ENCODE results near the gene COMMD1. TPM values are rescaled to one million over a fixed set of nuclear protein-coding genes. Genes with fewer than 3 reads are reported as not detected.
"Not testable (repeated sequence)": the region's sequence is repeated elsewhere in the genome, so short reads cannot be mapped to it uniquely, and the experiment has no call there.

COMMD1 gene
- total RNA-seq, 1 donor from 2014 or later = 52.2 TPM

GRCh38 chr2:62076980-62077638 lies 171.6 kb downstream of the COMMD1 start:
- DNase-seq = no peak

DNA sequence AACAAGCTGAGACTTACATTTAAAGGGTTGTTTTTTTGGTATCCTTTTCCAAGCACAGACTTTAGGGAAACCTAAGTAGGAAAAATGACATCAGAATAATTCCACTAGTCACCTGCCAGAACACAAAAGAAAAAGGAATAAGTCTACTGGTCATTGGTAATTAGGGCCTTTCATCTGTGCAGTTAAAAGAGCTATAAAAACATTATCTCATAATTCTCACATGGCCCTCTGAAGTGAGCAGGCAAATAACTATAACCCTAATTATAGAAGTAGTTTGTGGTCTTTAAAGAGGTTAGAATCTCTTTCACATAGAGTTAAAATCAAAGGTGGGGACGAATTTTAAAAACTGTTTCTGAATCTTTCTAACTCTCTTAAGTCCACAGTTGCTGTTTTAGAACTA lies 179.3 kb downstream of the COMMD1 start:
- DNase-seq = no peak

DNA sequence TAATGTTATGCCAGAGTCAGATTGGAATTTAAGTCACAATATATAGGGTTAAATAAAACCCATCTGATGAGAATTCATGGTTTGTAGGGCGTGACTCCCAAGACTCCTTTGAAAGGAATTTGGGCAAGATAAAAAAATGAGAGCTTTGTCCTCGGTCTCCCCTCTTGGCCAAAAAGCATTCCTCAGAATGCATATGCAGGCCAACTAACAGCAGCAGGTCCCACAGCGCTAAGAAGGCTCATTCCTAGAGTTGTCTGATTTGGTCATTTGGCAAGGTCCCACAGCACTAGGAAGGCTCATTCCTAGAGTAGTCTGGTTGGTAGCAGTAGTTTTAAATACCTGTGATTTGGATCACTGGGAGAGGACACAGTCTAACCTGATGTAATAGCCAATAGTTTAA lies 184.2 kb downstream of the COMMD1 start:
- DNase-seq = no peak

DNA sequence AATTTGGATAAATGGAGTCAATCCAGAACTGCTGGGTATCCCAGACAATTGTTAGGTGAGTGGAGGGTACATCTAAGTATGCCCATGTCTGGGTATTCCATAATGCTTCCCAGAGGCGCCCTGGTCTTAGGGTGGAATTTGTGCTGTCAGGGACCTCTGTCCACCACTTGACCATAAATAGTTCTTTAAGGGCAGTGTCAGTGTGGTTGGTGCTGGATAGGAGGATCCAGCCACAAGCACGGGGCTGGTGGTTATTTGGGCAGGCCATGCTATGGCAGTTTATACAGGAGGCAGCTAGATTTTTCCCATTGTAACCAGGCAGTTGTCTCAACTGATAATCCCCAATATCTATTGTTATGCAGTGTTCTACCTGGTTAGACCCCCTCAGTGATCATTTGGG lies 186.0 kb downstream of the COMMD1 start:
- no peak for DNase-seq

DNA sequence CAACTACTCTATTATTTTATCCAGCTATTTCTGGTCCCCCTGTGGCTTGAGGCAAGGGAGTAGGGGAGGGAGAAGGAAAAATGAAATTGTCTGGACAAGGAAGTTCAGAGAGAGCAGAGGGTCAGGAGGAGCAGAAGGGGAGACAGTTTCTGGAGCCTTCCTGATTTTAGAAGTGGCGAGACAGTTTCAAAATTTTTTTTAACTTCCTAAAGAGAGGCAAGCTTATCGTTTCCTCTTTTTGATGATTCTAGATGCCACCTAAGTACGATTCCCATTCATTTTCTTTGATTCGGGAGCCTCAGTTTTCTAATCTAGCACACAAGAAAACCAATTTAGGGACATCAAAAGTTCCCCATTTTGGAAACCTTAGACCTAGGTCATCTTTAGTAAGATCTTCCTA lies 193.6 kb downstream of the COMMD1 start:
- no peak for DNase-seq

- no peak for DNase-seq
Measured at GRCh38 chr2:62099523-62100175, 194.2 kb downstream of the COMMD1 start.

DNA sequence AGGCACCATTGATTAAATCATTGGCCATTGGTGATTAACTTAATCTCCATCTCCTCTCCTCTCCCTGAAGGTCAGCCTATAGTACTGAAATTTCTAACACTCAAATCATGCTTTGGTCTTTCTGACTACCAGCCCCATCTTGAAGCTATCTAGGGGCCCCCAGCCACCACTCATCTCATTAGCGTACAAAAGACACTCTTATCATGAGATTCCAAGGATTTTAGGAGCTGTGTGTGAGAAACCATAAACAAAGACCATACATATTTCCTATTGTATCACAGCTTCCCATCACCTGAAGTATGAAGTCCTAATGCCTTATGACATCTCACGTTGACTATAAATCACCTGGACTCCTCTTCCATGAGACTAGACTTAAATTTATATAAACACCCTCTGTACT lies 196.4 kb downstream of the COMMD1 start:
- no peak for DNase-seq

- no peak for DNase-seq
Measured at GRCh38 chr2:62102402-62102920, 197.0 kb downstream of the COMMD1 start.

- DNase-seq = no peak
Measured at GRCh38 chr2:62109554-62109953, 204.1 kb downstream of the COMMD1 start.

GRCh38 chr2:62110415-62111025 lies 205.0 kb downstream of the COMMD1 start:
- no peak for DNase-seq

DNA sequence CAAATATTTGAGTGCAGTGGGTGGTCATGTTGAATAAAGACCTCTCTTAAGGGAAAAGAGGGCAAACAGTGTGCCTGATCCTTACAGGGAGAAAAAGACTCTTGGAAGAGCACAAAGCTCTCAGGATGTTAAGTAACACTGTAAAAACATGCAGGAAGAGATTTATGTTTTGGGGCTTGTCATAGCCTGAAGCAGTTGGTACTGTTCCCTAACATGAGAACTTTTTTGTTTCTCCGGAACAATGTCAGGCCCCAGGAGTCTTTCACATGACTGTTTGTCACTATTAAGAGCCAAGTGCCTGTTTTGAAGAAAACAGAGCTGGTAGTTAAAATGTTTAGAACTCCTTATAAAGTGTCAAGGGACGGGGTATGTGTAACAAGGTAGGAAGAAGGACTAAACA lies 206.7 kb downstream of the COMMD1 start:
- DNase-seq = peak; percentile 35

GRCh38 chr2:62114564-62114963 lies 209.1 kb downstream of the COMMD1 start:
- peak; percentile 1 for DNase-seq

DNA sequence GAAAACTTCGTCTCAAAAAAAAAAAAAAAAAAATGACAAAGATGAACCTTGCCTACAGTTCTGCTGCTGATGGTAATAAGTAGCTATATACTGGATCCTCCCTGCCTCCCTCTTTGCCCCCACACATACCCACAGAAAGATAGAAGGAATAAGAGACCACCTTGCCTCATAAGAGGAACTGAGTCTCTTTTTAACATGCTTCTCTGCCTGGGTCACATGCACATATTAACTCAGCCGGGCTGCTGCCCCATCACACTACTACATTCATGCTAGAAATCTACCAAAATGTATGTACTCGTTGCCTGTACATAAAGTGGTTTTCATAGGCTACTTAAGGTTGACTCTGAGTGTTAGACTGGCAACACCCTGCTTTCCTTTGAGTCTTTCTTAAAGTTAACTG lies 211.5 kb downstream of the COMMD1 start:
- DNase-seq = no peak

DNA sequence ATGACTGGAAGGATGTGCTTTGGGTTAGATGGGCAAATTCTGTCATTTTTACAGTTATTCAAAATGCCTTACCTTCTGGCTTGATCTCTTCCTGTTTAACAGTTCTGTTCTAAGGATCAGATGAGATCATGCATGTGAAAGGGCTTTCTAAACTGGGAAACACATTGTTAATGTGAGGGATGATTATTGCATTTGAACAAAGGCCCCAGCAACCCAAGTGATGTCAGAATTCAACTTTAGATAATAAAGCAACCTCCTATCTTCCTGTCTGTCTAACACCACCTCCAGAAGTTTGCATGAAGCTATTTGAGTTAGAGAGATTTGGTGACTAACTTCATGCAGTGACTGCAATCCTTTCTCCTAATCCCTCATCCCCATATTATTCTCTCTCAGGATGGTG lies 212.7 kb downstream of the COMMD1 start:
- peak; percentile 84 for DNase-seq

DNA sequence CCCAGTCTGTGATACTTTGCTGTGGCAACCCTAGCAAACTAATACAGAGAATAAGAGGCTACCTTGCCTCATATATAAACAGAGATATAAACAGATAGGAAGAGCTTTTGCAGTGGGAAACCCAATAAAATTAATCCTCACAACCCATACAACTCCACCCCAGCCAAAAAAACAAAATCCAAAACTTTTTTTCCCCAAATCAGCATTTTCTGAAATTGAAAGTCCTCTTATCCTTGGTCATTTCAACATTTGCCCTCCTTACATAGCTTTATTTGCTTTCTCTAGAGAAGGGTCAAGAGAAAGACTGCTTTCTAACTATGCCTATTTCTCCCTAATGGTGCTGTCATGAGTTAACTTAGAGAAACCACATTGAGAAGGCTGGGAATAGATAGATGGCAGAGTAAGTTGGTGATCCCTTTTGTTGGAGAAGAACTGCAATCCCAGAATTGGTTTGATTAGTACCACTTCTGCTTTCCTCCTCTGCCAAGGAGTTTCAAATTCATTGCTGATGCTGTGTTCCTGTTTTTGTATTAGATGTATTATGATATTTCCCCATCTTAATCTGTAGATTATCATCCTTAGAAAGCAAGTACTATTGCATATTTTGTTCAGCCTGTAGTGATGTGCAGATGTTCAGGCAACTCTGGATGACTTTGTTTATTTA lies 214.0 kb downstream of the COMMD1 start:
- no peak for DNase-seq

DNA sequence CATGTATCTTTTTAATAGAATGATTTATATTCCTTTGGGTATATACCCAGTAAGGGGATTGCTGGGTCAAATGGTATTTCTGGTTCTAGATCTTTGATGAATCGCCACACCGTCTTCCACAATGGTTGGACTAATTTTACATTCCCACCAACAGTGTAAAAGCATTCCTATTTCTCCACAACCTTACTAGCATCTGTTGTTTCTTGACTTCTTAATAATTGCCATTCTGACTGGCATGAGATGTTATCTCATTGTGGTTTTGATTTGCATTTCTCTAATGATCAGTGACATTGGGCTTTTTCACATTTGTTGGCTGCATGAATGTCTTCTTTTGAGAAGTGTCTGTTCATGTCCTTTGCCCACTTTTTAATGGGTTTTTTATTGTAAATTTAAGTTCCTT lies 220.8 kb downstream of the COMMD1 start:
- not testable (repeated sequence) for DNase-seq

DNA sequence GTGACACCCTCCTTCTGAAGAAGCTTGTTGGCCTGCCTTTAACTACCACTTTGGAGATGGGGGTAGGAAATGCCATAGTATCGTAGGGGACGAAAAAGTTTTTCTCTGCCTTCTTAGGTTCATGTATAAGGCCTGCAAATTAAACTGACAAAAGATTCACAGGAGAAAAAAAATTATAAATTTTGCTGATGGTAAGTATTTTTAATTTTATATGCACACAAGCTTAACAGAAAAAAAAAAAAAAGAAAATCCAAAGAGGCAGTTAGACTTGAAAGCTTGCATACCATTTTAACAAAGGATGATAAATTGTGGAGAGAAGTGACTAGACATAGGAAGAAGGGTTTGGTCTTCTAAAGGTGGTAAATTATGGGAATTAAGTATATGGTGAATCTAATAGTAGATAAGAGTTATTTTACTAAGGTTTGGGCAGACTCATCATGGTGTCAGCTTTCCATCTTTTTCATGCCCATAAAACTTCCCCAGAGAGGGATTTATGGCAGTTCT lies 227.9 kb downstream of the COMMD1 start:
- no peak for DNase-seq

DNA sequence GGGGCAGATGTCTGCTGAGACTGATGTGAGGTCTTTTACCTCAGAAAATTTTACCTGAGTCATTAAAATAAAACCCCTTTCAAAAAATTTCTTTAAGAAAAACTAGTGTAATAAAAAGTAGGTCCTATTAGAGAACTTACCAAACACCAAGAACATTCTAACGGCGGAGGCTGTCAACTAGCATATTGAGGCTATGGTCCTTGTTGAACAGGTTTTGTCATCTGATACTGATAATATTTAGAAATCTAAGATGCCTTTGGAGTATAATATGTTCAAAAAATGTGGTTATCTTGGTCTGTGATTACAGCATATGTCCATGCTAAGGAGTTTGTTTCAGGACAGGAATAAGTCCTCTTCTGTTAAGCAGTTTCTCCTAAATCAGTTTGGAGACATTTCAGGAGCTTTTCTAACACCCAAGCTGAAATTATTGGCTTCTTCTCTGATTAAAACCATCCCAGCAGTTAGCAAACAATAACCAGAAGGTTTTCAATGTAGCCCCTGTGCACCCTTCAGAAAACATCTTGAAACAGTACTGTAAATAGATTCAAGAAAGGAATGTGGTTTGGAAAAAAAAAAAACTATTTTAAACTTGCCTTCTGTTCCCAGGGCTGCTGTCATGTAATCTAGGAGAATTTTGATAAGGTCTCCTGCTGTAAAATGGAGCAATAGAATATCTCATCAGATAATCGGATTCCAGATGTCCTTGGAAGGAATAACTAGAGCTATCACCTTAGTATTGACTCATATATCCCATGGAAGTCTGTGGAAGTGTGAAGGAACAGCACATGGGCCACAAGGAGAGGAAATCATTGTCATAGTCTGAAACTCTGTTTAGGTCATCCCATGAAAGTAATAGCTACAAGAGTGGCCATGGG lies 231.7 kb downstream of the COMMD1 start:
- no peak for DNase-seq

DNA sequence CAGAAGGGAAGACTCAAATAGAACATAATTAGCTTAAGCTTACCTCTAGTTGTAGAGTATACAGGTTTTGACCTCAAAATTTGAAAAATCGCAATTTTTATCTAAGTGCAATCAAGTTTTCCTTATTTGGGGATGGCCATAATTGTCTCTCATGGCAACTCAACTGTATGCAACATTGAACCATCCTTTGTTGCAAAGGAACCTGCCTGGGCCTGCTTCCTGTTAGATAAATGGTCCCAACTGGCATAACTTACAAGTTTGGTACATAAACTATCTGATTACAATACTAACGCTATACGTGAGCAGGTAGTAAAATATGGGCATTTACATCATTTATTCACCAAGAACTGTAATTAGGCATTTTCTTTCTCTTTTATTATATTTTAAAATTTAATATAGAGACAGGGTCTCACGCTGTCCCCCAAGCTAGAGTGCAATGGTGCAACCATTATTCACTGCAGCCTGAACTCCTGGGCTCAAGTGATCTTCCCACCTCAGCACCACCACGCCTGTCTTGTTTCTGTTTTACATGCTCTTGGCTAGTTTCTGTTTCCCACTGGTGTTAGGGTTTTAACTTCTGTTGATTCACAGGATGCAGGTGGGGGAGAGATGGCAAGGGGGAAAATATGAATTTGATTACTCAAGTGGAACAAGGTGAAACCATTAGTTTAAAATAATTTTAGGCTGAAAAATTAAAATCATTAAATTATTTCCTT lies 235.1 kb downstream of the COMMD1 start:
- DNase-seq = peak; percentile 17

DNA sequence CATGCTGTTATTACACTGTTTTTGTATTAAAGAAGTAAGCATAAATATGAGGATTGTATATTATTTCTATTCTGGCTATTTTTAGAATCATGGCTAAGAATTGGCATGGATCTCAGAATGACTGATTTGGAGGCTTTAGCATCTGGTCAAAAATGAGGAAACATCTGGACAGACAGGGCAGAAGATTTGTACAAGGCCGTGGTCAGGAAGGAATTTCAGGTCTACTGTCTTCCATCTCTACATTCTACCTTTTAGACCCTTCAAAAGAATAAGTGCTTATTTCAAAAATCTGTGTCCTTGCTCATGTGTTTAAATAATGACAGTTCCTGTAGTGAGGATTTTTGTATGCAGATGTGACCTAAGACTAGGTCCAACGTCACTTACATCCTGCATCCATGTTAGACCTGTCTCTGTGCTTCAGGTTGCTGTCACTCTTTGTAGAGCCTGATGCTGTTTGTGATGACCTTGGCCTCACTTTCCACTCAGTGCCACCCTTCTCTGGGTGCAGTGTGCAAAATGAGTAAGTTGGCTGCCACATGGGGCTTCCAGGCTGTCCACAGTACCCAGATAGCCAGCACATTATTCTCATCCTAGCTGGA lies 235.8 kb downstream of the COMMD1 start:
- DNase-seq = peak; percentile 10

DNA sequence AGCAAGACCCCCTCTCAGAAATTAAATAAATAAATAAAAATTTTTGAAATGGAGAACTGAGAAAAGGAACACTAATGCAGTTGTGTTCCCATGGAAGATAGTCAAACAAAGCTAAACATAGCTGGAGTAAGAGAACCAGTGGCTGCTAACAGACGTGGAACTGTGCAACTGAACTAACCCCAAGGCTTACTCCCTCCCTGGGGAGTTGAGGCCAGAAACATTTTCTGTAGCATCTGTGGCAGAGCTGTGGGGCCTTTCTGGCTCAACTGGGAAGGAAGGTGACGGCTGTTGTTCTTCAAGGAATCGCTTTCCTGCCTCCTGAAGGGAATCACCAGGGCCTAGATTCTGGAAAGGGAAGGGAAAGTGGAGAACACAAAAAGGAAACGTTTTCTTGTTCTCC lies 236.6 kb downstream of the COMMD1 start:
- no peak for DNase-seq

All from dermis blood vessel endothelial cell (primary cell).